MM.1S (cell line): ENCODE data around the gene CDC42EP5.

Experiments
- CTCF ChIP-seq: fragments of 300-600 bp; sonication (generic); IDR thresholded peaks from 2 replicates; pipeline ENCODE4 v1.5.1; 2016; ENCODE audit warnings: antibody characterized with exemption, low read length, mixed read lengths
- EZH2 ChIP-seq: fragments of 300-600 bp; sonication (generic); optimal IDR thresholded peaks from 2 replicates; pipeline ENCODE3; 2017; ENCODE audit warnings: low read depth, mild to moderate bottlenecking, antibody characterized with exemption, low read length, mixed read lengths

- TF ChIP-seq EZH2 (no peak), CTCF (no peak)
These were observed 9.8 kb upstream of the CDC42EP5 start for GRCh38 chr19:54482889-54483288.
